ENCODE results near the gene NDFIP2. TPM values are rescaled to one million over a fixed set of nuclear protein-coding genes. Genes with fewer than 3 reads are reported as not detected.

The NDFIP2 gene
- polyA plus RNA-seq, 1 donor = 26.8 TPM

DNA sequence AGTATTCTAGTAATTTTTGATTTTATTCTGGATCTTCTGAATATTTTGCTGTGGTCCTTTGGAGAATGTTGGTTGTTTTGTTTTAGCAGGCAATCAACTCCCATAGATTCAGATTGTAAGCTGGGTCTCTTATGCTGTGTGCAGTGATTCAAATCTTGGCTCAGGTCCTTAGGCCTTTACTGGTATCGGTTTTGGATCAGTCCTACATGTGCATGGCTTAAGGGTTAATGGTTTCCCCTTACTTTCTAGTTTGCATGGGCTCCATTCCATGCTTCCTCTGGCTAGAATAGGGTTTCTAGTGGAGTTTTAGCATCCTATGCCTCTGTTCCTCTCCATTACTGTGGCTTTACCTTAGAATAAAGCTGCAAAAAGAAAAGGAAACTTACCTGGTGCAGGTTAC, 16.1 kb downstream of the NDFIP2 start:
- no peak for DNase-seq (ENCODE audit: low read depth)

DNA sequence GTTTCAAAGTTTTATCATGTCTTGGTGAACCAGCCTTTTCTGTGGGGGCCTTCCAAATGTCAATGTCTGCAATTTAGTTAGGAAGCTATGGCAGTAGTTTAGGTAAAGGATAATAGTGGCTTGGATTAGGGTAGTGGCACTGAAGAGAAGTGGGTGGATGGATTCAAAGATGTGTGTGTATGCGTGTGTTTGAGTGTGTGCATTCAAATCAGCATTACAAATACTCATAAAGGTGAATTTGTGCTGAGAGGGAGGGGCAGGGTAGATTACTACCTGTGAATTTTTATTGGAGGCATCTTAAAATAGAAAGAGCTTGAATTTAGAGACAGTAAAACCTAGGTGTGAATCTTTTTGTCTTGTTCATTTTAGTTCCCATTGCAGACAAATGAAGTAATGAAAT, 16.9 kb downstream of the NDFIP2 start:
- no peak for DNase-seq (ENCODE audit: low read depth)

DNA sequence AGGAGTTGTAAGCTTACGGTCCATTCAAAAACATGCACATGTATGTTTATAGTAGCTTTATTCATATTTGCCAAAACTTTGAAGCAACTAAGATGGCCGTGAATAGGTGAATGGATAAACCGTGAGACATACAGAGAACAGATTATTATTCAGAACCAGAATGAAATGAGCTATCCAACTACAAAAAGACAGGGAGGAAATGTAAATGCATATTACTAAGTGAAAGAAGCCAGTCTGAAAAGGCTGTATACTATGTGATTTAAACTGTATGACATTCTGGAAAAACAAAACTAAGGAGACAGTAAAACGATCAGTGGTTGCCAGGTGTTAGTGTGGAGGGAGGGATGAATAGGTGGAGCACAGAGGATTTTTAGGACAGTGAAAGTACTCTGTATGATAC, 19.9 kb downstream of the NDFIP2 start:
- DNase-seq (ENCODE audit: low read depth) = no peak

DNA sequence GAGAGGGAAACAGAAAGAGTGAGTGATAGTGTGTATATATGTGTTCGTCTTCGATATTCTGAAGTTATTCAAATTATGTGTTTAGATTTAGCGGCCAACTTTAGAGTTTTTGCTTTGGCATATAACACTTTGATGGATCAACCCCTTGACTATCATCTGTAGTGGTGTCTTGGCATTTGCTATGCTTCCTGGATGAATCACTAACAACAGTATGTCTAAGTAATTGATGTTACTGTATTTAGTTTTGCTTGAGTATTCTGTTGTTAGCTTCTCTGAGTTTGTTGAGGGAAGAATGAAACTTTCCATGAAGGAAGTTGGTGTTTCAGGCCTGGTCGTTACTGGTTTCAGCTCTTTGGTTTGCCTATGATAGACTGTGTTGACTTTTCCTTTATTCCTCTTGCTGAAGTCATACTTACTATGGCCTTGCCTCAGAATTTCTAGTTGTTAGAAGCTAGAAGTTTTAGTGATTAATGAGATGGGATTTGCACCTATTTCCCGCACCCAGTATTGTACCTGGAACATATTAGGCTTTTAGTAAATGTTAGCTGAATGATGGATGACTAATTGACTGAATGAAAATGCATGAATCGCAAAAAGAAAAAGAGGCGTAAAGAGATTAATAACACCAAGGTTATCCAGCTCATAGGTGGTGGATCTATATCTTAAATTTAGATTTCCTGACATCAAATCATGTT, 20.7 kb downstream of the NDFIP2 start:
- no peak for DNase-seq (ENCODE audit: low read depth)

DNA sequence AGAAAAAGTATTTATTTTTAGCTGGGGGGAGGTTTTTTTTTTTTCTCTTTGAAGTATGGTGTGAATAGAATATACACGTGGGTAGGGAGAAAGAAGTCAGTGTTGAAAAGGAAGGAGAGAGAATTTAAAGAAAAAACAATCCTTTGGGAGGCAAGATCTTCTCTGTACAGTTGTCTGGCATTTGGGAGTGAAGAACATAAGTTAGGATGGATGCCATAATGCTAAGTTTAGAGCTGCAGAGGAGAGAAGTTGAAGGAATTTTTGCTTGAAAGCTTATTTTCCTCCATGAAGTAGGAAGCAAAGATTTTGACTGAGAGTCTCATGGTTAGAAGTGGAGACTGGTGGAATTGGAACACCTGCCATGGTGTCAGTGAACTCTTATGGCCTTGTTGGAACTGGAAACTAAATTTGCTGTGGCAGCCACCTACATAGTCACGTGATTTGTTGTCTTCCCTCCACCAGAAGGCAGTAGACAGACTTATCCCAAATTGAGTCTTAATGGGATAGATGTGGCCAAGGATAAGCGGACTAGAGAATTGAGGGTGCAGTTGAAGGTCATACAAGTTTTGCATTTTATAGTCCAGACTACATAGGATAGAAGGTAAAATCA, 22.0 kb downstream of the NDFIP2 start:
- no peak for DNase-seq (ENCODE audit: low read depth)

- no peak for DNase-seq (ENCODE audit: low read depth)
Observed at GRCh38 chr13:79503473-79504017, 22.6 kb downstream of the NDFIP2 start.

- DNase-seq (ENCODE audit: low read depth) = no peak
Observed at GRCh38 chr13:79508224-79508961, 27.4 kb downstream of the NDFIP2 start.

DNA sequence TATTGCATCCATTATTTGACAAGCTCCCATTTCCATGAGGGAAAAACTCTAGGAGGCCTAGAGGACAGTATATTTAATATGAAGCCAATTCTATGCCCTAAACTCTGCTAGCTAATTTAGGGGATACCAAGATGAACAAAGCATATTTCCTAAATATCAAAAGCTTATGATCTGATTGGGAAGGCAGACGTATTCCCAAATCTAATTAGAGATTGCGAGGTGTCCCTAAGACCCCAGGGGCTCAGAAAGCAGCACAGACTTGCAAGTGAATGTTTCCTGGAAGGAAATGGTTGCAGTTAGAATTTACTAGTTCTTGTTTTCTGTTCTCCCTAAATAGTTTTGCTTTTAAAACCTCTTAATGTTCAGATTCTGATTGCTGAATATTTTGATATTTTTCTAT, 30.7 kb downstream of the NDFIP2 start:
- DNase-seq (ENCODE audit: low read depth) = no peak

DNA sequence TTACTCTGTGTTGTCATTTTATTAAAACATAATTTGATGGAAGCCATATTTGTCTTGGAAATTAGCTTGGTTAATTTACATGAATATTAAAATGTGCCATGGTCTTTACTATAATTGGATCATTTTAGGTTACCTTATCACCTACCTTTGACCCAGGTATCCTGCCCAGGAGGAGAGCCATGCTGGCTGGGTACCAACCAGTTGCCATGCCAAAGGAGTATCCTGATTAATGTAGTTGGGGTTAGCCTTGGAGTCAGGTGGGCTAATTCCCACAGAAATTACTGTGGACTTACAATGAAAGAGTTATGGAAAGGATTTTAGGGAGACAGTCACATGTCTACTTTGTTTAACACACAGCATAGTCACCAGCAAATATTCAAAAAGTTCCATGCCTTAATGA, 32.0 kb downstream of the NDFIP2 start:
- DNase-seq (ENCODE audit: low read depth) = no peak

DNA sequence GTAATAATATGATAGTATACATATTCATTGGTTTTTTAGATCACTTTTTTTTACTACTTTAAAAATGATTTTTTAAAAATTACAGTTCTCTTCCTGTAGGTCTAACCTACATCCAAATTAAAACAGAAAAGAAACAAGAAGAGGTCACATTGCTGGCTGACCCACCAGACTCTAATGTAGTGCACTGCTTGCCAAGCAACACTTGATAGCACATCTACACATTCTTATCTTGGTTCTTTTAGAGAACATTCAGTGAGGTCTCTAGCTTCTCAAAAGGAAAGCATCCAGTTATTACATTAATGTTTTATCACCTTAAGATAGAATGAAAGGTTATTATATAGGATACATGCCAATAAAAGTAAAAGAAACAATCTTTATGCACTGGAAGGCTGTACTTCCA, 35.6 kb downstream of the NDFIP2 start:
- no peak for DNase-seq (ENCODE audit: low read depth)

DNA sequence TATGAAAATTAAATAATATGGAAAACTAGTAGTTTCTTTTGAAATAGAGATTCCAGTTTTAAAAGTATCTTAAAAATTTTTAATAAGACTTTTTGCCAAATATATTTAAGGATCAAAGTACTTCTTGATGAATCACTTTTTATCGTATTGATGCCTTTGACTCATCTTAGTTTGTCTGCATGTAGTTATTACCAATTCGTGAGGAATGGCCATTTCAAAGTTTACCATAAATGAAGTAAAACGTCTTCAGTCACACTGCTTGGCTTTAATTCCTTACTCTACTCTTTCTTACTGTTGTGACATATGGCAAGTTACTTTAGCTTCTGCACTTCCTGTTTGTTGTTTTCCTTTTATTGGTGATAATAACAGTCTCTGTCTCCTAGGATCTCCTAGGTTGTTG, 38.3 kb downstream of the NDFIP2 start:
- no peak for DNase-seq (ENCODE audit: low read depth)

GRCh38 chr13:79522583-79522982, 41.6 kb downstream of the NDFIP2 start:
- no peak for DNase-seq (ENCODE audit: low read depth)

DNA sequence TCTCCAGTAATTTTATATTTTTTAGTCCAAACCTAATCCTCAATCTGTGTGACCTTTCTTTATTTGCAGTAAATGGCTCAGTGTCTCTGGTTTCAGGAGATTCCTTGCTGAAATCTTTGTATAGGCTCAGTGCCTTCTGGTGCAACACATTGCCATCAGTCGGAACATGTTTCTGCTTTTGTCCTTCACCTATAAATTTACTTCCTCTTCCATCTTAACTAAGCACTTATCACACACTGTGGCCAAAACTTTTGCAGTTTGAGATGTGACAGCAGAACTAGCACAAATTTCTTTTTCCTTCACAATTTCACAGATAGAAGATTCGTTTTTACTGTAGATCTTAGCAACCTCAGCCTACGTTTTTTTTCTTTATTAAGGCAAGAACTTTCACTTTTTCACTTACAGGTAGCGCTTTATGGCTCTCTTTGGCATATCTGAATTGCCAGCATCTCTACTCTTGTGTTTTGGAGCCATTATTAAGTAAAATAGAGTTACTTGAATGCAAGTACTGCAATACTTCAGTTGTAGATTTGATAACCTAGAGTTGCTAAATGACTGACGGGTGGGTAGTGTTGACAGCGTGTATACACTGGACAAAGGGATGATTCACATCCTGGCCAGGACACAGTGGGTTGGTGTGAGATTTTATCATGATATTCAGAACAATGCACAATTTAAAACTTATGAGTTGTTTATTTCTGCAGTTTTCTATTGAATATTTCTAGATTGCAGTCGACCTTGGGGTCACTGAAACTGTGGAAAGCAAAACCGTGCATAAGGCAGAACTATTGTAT, 44.3 kb downstream of the NDFIP2 start:
- DNase-seq (ENCODE audit: low read depth) = no peak

GRCh38 chr13:79527698-79528097, 46.7 kb downstream of the NDFIP2 start:
- no peak for DNase-seq (ENCODE audit: low read depth)

DNA sequence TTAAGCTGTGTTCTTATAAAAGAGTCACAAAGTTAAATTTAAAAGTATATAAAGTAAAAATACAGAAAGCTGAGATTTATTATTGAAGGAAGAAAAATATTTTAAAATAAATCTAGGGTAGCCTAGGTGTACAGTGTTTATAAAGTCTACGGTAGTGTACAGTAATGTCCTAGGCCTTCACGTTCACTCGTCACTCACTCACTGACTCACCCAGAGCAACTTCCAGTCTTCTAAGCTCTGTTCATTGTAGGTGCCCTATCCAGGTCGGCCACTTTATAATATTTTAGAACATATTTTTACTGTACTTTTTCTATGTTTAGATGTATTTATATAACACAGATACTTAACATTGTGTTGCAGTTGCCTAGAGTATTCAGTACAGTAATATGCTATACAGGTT, 47.4 kb downstream of the NDFIP2 start:
- no peak for DNase-seq (ENCODE audit: low read depth)

DNA sequence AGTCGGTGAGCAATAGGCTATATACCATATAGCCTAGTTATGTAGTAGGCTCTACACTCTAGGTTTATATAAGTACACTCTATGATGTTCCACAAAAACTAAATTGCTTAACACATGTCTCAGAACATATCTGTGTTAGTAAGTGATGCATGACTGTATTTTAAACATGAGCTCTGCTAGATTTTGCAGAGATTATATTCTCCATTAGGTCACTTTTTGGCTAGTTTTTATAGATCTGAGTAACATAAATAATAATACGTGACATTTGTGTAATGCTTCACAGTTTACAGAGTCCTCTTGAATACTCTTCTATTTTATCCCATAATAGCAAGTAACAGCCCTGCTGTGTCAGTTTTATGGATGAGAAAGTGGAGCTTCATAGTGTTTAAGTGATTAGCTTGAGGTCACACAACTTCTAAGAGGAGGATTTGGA, 47.8 kb downstream of the NDFIP2 start:
- DNase-seq (ENCODE audit: low read depth) = no peak

DNA sequence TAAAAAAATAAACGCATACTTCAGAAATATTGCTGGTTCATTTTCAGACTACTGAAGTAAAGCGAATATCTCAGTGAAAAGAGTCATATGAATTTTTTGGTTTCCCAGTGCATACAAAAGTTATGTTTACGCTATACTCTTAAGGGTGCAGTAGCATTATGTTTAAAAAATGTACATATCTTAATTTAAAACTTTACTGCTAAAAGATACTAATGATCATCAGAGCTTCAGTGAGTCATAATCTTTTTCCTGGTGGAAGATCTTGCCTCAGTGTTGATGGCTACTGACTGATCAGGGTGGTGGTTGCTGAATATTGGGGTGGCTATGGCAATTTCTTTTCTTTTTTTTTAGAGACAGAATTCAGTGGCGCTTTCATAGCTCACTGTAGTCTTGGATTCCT, 48.9 kb downstream of the NDFIP2 start:
- DNase-seq (ENCODE audit: low read depth) = no peak

DNA sequence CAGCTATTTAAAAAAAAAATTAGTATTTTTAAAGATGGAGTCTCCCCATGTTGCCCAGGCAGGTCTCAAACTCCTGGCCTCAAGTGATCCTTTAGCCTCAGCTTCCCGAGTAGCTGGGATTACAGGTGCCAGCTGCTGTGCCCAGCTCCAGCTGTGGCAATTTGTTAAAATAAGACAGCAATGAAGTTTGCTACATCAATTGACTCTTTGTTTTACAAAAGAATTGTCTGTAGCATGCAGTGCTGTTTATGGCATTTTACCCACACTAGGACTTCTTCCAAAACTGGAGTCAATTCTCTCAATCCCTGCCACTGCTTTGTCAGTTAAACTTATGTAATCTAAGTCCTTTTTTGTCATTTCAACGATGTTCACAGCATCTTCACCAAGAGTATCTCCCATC, 49.3 kb downstream of the NDFIP2 start:
- no peak for DNase-seq (ENCODE audit: low read depth)

- no peak for DNase-seq (ENCODE audit: low read depth)
Observed at GRCh38 chr13:79531542-79532254, 50.7 kb downstream of the NDFIP2 start.

GRCh38 chr13:79532576-79532975, 51.6 kb downstream of the NDFIP2 start:
- no peak for DNase-seq (ENCODE audit: low read depth)

GRCh38 chr13:79533781-79534400, 52.9 kb downstream of the NDFIP2 start:
- no peak for DNase-seq (ENCODE audit: low read depth)

Measured in forelimb muscle (tissue), 1 donor.